ENCODE data around the gene KIF13A. TPM values are rescaled to one million over a fixed set of nuclear protein-coding genes. Genes with fewer than 3 reads are reported as not detected.
"Not testable (repeated sequence)": the region's sequence is repeated elsewhere in the genome, so short reads cannot be mapped to it uniquely, and the experiment has no call there.

KIF13A gene
- total RNA-seq, result 72.8 TPM

DNA sequence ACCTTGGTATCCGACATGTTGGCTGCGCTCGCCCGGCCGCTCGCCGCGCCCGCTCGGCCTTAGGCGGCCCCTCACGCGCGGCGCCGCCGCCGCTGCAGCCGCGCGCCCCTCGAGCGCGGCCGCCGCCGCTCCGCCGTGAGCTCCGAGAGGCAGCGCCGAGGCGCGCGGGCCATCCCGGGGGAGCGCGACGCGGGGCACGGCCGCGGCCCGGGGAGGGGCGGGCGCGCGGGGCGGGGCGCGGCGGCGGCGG, at the start of gene KIF13A:
TSS of gene KIF13A (minus strand) at position 189 of the 250 bp plus-strand sequence. CDS start at position 17, 172 bp downstream.
- intact Hi-C loops (cut with DNase I), result no loop called here
- DNase-seq (ENCODE audit: low spot score) (no peak), ATAC-seq (no peak)

- intact Hi-C loops (cut with DNase I), result no loop called here
- ATAC-seq (no peak), DNase-seq (ENCODE audit: low spot score) (no peak)
Measured at GRCh38 chr6:18036781-18037180, 49.3 kb upstream of the KIF13A start.

DNA sequence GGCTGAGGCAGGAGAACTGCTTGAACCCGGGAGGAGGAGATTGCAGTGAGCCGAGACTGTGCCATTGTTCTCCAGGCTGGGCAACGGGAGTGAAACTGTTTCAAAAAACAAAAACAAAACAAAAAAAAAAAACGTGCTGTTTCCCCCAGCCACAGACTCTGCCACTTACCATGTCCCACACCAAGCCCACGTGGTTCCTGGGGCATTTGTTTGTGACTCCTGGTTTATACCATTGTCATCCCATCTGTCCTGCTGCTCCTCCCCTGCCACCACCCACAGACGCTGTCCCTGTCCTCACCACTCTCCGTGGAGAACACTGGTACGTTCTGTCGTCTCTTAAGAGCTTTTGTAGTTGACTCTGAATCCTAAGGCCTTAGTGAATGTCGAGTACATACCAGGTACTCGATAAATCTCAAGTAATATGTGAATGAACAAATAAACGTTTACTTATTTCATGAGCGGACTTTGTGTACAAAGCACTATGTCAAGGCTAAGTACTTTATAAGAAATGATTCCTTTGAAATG, 48.0 kb upstream of the KIF13A start:
- ATAC-seq (no peak), DNase-seq (ENCODE audit: low spot score) (no peak)
- intact Hi-C loops (cut with DNase I), result no loop called here

- intact Hi-C loops (cut with DNase I), result no loop called here
- DNase-seq (ENCODE audit: low spot score), result no peak
- no peak for ATAC-seq
Measured at GRCh38 chr6:18034798-18035202, 47.4 kb upstream of the KIF13A start.

GRCh38 chr6:18031680-18032256, 44.3 kb upstream of the KIF13A start:
- no peak for ATAC-seq

GRCh38 chr6:18031189-18031588, 43.8 kb upstream of the KIF13A start:
- intact Hi-C loops (cut with DNase I), result no loop called here
- ATAC-seq, result no peak
- no peak for DNase-seq (ENCODE audit: low spot score)

More at GRCh38 chr6:18031680-18032256, 44.3 kb upstream of the KIF13A start:
- DNase-seq (ENCODE audit: low spot score), result no peak
- intact Hi-C loops (cut with DNase I), result no loop called here

- no peak for DNase-seq (ENCODE audit: low spot score)
- intact Hi-C loops (cut with DNase I), result no loop called here
- no peak for ATAC-seq
Measured at GRCh38 chr6:18028332-18028731, 40.9 kb upstream of the KIF13A start.

DNA sequence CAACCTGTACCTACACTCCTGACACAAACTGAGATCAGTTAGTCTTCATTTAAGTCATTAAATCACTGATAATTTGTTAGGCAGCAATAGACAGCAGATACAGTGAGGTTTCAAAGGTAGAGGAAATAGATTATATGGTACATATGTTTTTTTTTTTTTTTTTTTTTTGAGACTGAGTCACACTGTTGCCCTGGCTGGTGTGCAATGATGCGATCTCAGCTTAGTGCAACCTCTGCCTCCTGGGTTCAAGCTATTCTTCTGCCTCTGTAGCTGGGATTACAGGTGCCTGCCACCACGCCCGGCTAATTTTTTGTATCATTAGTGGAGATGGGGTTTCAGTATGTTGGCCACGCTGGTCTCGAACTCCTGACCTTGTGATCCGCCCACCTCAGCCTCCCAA, 38.2 kb upstream of the KIF13A start:
- intact Hi-C loops (cut with DNase I), result no loop called here
- ATAC-seq (no peak), DNase-seq (ENCODE audit: low spot score) (no peak)

DNA sequence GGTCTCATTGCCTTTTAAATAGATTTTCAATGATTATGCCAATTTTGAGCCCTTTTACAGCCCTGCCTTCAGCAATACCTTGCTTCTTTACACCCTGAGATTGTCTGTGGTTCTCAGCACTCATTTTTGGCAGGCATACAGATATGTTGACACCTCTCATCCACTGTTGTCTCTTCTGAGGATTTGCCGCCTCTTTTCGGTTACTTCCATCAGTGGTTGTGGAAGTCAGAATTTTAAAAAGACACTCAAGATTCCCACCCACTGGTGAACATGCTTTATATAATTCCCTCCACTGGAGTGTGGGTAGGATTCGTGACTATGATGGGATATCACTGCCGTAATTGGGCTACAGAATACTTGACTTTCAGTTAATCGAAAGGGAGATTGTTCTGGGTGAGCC, 37.4 kb upstream of the KIF13A start:
- no peak for ATAC-seq
- DNase-seq (ENCODE audit: low spot score), result no peak
- intact Hi-C loops (cut with DNase I), result no loop called here

- ATAC-seq (no peak), DNase-seq (ENCODE audit: low spot score) (no peak)
- intact Hi-C loops (cut with DNase I), result no loop called here
Measured at GRCh38 chr6:18023891-18024290, 36.5 kb upstream of the KIF13A start.

- DNase-seq (ENCODE audit: low spot score), result no peak
- intact Hi-C loops (cut with DNase I), result no loop called here
- peak; percentile 44 for ATAC-seq
Measured at GRCh38 chr6:18022398-18023231, 35.2 kb upstream of the KIF13A start.

GRCh38 chr6:18021166-18021850, 33.9 kb upstream of the KIF13A start:
- ATAC-seq (no peak), DNase-seq (ENCODE audit: low spot score) (no peak)

GRCh38 chr6:18020545-18020944, 33.1 kb upstream of the KIF13A start:
- intact Hi-C loops (cut with DNase I); ATAC-seq; DNase-seq (ENCODE audit: low spot score): not testable (repeated sequence)

More at GRCh38 chr6:18021166-18021850, 33.9 kb upstream of the KIF13A start:
- intact Hi-C loops (cut with DNase I), result no loop called here

DNA sequence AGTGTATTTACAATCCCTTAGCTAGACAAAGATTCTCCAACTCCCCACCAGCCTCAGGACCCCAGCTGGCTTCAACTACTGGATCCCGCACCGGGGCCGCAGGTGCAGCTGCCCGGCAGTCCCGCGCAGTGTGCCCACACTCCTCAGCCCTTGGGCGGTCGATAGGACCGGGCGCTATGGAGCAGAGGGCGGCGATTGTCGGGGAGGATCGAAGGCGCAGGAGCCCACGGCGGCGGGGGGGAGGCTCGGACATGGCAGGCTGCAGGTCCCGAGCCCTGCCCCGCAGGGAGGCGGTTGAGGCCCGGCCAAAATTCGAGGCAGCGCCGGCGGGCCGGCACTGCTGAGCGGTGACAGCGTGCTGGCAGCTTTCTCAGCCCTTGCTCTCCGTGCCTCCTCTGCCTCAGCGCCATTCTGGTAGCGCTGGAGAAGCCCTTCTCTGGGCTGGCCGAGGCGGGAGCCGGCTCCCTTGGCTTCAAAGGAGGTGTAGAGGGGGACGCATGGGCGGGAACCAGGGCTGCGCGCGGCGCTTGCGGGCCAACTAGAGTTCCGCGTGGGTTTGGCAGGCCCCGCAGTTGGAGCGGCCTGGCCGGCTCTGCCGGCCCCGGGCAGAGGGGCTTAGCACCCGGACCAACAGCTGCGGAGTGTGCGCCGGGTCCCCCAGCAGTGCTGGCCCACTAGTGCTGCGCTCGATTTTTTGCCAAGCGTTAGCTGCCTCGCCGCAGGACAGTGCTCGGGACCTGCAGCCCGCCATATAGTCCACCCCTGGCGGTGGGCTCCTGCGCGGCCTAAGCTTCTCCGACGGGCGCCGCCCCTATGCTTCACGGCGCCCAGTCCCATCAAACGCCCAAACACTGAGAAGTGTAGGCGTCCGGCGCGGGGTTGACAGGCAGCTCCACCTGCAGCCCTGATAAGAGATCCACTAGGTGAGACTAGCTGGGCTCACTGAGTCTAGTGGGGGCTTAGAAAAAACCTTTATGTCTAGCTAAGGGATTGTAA, 32.4 kb upstream of the KIF13A start:
- intact Hi-C loops (cut with DNase I), result no loop called here
- peak; percentile 40 for ATAC-seq
- no peak for DNase-seq (ENCODE audit: low spot score)

- intact Hi-C loops (cut with DNase I); DNase-seq (ENCODE audit: low spot score); ATAC-seq: not testable (repeated sequence)
Measured at GRCh38 chr6:18019133-18019532, 31.7 kb upstream of the KIF13A start.

DNA sequence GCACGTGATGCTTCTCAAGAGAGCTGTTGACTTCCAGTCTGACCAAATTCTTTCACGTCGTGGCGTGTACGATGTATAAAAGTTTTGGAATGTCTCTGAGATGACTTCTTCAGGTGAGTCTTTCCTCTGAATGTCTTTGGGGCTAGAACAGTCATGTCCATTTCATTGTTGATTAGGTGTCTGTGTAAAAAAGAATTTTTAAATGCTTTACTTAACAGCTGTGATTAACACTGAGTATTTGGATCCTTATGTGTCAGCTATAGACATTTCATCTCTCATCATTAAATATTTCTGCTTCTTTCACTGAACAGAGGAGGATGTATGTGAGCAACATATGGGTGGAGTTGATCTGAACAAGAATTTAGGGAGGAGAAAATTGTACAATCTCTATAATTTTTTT, 29.3 kb upstream of the KIF13A start:
- no peak for ATAC-seq
- DNase-seq (ENCODE audit: low spot score), result no peak
- intact Hi-C loops (cut with DNase I), result no loop called here

DNA sequence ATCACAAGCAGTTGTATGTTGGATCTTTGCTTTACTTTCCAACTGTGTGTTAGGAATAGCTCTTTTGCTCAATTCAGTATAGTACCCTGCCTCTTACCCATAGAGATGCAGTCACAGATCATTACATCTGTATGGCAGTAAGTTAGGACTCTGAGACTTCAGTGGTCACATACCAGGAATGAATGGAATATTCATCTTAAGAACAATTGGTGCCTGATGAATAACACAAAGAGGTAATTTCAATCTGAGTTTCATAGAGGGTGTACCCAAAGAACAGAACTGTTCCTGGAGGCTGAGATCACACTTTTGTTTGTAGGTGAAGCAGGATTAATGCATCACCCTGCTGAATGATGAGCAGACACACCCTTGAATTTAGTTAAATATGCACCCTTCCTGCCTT, 28.7 kb upstream of the KIF13A start:
- ATAC-seq (no peak), DNase-seq (ENCODE audit: low spot score) (no peak)
- intact Hi-C loops (cut with DNase I), result no loop called here

DNA sequence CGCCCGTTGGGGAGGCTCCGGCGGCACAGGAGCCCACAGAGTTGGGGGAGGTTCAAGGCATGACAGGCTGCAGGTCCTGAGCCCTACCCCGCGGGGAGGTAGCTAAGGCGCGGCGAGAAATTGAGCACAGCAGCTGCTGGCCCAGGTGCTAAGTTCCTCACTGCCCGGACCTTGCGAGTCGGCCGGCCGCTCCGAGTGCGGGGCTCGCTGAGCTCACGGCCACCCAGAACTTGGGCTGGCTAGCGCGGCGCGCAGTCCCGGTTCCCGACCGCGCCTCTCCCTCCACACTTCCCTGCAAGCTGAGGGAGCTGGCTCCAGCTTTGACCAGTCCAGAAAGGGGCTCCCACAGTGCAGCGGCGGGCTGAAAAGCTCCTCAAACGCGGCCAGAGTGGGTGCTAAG, 23.9 kb upstream of the KIF13A start:
- no peak for DNase-seq (ENCODE audit: low spot score)
- no peak for ATAC-seq
- intact Hi-C loops (cut with DNase I), result no loop called here

GRCh38 chr6:18010540-18010939, 23.1 kb upstream of the KIF13A start:
- DNase-seq (ENCODE audit: low spot score); intact Hi-C loops (cut with DNase I); ATAC-seq: not testable (repeated sequence)
